ENCODE data around the gene PRKAR1A.

The PRKAR1A gene

DNA sequence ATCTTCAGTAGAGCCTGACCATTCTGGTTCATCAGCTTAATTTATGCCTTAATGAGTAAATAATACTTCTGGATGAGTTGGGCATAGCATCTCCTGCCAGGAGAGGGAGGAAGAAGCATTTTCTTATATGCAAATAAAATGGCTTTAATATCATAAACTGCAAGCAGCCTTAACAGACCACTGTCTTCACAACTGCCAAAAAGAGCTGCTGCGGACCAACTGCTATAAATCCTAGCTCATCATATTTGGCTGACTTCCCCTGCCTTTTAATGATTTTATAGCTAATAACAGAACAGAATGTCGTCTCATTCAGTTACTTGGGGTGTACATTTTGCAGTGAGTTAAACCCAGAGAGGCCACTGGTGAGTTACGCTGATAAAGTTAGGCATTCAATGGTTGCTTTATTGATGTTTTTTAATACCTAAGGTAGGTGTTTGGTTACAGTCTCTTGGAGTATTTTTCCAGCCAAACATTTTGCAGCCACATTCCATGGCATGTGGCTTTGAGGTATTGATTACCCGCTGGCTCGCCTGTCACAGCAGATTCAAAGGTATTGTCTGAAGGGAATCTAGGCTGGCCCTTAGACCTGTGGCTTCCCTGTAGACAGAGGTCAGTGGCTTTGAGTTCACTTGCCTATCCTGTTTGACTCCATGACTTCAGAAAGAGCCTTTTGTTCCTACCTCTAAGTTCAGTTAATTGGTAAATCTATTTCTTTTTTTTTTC, 72.5 kb downstream of the PRKAR1A start:
- TF ChIP-seq, protein P1, sequence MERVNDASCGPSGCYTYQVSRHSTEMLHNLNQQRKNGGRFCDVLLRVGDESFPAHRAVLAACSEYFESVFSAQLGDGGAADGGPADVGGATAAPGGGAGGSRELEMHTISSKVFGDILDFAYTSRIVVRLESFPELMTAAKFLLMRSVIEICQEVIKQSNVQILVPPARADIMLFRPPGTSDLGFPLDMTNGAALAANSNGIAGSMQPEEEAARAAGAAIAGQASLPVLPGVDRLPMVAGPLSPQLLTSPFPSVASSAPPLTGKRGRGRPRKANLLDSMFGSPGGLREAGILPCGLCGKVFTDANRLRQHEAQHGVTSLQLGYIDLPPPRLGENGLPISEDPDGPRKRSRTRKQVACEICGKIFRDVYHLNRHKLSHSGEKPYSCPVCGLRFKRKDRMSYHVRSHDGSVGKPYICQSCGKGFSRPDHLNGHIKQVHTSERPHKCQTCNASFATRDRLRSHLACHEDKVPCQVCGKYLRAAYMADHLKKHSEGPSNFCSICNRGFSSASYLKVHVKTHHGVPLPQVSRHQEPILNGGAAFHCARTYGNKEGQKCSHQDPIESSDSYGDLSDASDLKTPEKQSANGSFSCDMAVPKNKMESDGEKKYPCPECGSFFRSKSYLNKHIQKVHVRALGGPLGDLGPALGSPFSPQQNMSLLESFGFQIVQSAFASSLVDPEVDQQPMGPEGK (CRISPR knock-in tag; IDR thresholded peaks at IDR 0.05; ENCODE audit: borderline replicate concordance): no peak
- no peak for TF ChIP-seq ZNF70 (CRISPR knock-in tag; IDR thresholded peaks at IDR 0.05)
- TF ChIP-seq ARNTL (CRISPR knock-in tag; IDR thresholded peaks at IDR 0.05; ENCODE audit: borderline replicate concordance, low read depth): no peak
- TF ChIP-seq ZNF565 (CRISPR knock-in tag; conservative IDR thresholded peaks at IDR 0.05; ENCODE audit: low read depth): no peak
- TF ChIP-seq GLIS3 (CRISPR knock-in tag; IDR thresholded peaks at IDR 0.05): no peak
- TF ChIP-seq, protein P2, sequence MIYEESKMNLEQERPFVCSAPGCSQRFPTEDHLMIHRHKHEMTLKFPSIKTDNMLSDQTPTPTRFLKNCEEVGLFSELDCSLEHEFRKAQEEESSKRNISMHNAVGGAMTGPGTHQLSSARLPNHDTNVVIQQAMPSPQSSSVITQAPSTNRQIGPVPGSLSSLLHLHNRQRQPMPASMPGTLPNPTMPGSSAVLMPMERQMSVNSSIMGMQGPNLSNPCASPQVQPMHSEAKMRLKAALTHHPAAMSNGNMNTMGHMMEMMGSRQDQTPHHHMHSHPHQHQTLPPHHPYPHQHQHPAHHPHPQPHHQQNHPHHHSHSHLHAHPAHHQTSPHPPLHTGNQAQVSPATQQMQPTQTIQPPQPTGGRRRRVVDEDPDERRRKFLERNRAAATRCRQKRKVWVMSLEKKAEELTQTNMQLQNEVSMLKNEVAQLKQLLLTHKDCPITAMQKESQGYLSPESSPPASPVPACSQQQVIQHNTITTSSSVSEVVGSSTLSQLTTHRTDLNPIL (CRISPR knock-in tag; IDR thresholded peaks at IDR 0.05; ENCODE audit: low read depth): no peak
- TF ChIP-seq ZNF8 (CRISPR knock-in tag; IDR thresholded peaks at IDR 0.05): no peak
- no peak for ATAC-seq

DNA sequence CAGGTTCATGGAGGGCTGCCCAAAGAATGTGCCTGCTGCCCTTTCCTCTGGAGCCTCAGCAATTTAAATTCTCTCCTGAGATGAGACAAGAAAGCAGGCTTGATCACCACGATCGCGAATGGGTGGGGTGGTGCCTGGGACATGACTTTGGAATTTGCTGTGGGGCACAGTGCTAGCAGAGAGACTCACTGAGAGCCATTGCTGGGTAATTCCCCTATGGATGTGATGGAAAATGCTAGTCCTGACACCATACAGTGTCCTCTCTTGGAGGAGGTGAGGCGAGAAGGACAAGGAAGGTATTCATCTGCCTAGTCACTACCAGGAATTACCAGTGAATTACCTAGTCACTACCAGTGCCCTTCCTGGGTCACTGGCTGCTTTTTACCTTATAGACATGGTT, 73.4 kb downstream of the PRKAR1A start:
- no peak for ATAC-seq
- TF ChIP-seq PPARA (CRISPR knock-in tag; IDR thresholded peaks at IDR 0.05; ENCODE audit: borderline replicate concordance) (no peak), ZNF565 (CRISPR knock-in tag; conservative IDR thresholded peaks at IDR 0.05; ENCODE audit: low read depth) (no peak), TOX (CRISPR knock-in tag; IDR thresholded peaks at IDR 0.05; ENCODE audit: borderline replicate concordance) (no peak), OSR1 (CRISPR knock-in tag; IDR thresholded peaks at IDR 0.05) (no peak), SNAI2 (CRISPR knock-in tag; IDR thresholded peaks at IDR 0.05) (no peak)
- TF ChIP-seq, protein P1 (CRISPR knock-in tag; IDR thresholded peaks at IDR 0.05; ENCODE audit: borderline replicate concordance): no peak
- TF ChIP-seq, protein P3, sequence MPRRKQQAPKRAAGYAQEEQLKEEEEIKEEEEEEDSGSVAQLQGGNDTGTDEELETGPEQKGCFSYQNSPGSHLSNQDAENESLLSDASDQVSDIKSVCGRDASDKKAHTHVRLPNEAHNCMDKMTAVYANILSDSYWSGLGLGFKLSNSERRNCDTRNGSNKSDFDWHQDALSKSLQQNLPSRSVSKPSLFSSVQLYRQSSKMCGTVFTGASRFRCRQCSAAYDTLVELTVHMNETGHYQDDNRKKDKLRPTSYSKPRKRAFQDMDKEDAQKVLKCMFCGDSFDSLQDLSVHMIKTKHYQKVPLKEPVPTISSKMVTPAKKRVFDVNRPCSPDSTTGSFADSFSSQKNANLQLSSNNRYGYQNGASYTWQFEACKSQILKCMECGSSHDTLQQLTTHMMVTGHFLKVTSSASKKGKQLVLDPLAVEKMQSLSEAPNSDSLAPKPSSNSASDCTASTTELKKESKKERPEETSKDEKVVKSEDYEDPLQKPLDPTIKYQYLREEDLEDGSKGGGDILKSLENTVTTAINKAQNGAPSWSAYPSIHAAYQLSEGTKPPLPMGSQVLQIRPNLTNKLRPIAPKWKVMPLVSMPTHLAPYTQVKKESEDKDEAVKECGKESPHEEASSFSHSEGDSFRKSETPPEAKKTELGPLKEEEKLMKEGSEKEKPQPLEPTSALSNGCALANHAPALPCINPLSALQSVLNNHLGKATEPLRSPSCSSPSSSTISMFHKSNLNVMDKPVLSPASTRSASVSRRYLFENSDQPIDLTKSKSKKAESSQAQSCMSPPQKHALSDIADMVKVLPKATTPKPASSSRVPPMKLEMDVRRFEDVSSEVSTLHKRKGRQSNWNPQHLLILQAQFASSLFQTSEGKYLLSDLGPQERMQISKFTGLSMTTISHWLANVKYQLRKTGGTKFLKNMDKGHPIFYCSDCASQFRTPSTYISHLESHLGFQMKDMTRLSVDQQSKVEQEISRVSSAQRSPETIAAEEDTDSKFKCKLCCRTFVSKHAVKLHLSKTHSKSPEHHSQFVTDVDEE (CRISPR knock-in tag; IDR thresholded peaks at IDR 0.05): no peak
- TF ChIP-seq, protein P4, sequence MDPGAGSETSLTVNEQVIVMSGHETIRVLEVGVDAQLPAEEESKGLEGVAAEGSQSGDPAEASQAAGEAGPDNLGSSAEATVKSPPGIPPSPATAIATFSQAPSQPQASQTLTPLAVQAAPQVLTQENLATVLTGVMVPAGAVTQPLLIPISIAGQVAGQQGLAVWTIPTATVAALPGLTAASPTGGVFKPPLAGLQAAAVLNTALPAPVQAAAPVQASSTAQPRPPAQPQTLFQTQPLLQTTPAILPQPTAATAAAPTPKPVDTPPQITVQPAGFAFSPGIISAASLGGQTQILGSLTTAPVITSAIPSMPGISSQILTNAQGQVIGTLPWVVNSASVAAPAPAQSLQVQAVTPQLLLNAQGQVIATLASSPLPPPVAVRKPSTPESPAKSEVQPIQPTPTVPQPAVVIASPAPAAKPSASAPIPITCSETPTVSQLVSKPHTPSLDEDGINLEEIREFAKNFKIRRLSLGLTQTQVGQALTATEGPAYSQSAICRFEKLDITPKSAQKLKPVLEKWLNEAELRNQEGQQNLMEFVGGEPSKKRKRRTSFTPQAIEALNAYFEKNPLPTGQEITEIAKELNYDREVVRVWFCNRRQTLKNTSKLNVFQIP (CRISPR knock-in tag; IDR thresholded peaks at IDR 0.05; ENCODE audit: borderline replicate concordance, low read depth): no peak

DNA sequence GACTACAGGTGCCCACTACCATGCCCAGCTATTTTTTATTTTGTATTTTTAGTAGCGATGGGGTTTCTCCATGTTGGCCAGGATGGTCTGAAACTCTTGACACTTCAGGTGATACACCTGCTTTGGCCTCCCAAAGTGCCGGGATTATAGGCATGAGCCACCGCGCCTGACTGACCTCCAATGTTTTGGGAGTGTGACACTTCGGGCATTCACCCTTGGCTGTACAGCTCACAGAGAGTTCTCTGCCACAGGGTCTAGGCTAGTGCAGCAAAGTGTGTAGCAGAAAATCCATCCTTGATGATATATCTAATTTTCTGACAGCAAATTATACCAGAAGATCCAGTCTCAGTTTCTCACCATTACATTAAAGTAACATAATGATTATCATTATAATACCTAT, 74.8 kb downstream of the PRKAR1A start:
- TF ChIP-seq ZC3H10 (CRISPR knock-in tag; IDR thresholded peaks at IDR 0.05): no peak
- no peak for ATAC-seq

DNA sequence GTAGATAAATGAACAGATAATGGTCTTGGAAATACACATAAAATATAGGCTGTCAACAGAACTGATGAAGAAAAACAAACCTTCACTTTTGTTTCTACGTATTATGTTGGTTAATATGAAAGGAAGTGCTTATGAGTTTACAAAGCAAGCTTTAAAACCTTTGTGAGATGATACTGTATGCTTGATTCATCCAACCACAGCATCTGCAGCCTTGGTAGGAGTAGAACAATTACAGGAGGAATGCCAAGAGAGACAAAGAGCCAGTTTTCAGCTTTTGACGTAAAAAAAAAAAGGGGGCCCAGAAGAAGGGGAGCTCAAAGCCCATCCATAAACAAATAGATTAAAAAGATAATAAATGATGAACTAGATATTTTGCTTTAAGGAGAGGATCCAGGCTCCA, 75.6 kb downstream of the PRKAR1A start:
- no peak for ATAC-seq
- TF ChIP-seq ZNF565 (CRISPR knock-in tag; conservative IDR thresholded peaks at IDR 0.05; ENCODE audit: low read depth) (no peak), TCF4 (CRISPR knock-in tag; IDR thresholded peaks at IDR 0.05; ENCODE audit: borderline replicate concordance) (no peak), SNAI2 (CRISPR knock-in tag; IDR thresholded peaks at IDR 0.05) (no peak), ZNF8 (CRISPR knock-in tag; IDR thresholded peaks at IDR 0.05) (no peak), ZC3H10 (CRISPR knock-in tag; IDR thresholded peaks at IDR 0.05) (no peak), ARNTL (CRISPR knock-in tag; IDR thresholded peaks at IDR 0.05; ENCODE audit: borderline replicate concordance, low read depth) (no peak), ESRRG (CRISPR knock-in tag; IDR thresholded peaks at IDR 0.05) (no peak), ISL1 (CRISPR knock-in tag; IDR thresholded peaks at IDR 0.05) (no peak), OSR1 (CRISPR knock-in tag; IDR thresholded peaks at IDR 0.05) (no peak), ZFP30 (CRISPR knock-in tag; IDR thresholded peaks at IDR 0.05) (no peak), RARB (CRISPR knock-in tag; IDR thresholded peaks at IDR 0.05) (no peak), ZNF70 (CRISPR knock-in tag; IDR thresholded peaks at IDR 0.05) (no peak), TOX (CRISPR knock-in tag; IDR thresholded peaks at IDR 0.05; ENCODE audit: borderline replicate concordance) (no peak)
- TF ChIP-seq, protein P4 (CRISPR knock-in tag; IDR thresholded peaks at IDR 0.05; ENCODE audit: borderline replicate concordance, low read depth): no peak
- TF ChIP-seq, protein P1 (CRISPR knock-in tag; IDR thresholded peaks at IDR 0.05; ENCODE audit: borderline replicate concordance): no peak

Measured in SK-N-SH treated with all-trans-retinoic acid at 6 μM for 48 hours (cell line).